HAP-1 (cell line): ENCODE results near the gene EIF4G2.

Experiments used
- DNase-seq, 2 experiments: peaks; one replicate each; pipeline ENCODE4 v3.0.0-alpha.2; 2016 to 2020; ENCODE audit warnings: low spot score in 2 of 2
- H3K27me3 ChIP-seq: fragments of 250-450 bp; sonication (Bioruptor Pico); 2 replicates; pipeline ENCODE4 v1.5.1; 2020; ENCODE audit warnings: low read depth, mild to moderate bottlenecking, moderate library complexity
- H3K36me3 ChIP-seq: fragments of 250-450 bp; sonication (Bioruptor Pico); replicated peaks from 2 replicates; pipeline ENCODE4 v1.5.1; 2020; ENCODE audit warnings: mild to moderate bottlenecking
- H3K4me1 ChIP-seq: fragments of 250-450 bp; sonication (Bioruptor Pico); 2 replicates; pipeline ENCODE4 v1.5.1; 2020; ENCODE audit warnings: mild to moderate bottlenecking
- H3K4me3 ChIP-seq: fragments of 250-450 bp; sonication (Bioruptor Pico); 2 replicates; pipeline ENCODE4 v1.5.1; 2020; ENCODE audit warnings: mild to moderate bottlenecking, moderate library complexity
- H3K9me3 ChIP-seq: fragments of 250-450 bp; sonication (Bioruptor Pico); 2 replicates; pipeline ENCODE4 v1.5.1; 2020; ENCODE audit warnings: mild to moderate bottlenecking, moderate library complexity
- in situ Hi-C: fragments of 300-500 bp; cut with MboI; formaldehyde crosslinking; loops from 3 replicates; pipeline ENCODE4 v1.14.3; 2020; ENCODE audit warnings: low sequenced_read_pairs, inconsistent platforms, mixed read lengths

The EIF4G2 gene

GRCh38 chr11:10777806-10778205 is 30.9 kb downstream of the EIF4G2 start:
- Histone ChIP-seq H3K4me3 (no peak overlapping the region), H3K27me3 (no peaks in the 10 kb centered on the region), H3K36me3 (peaks cover 44% of the 10 kb centered on the region), H3K9me3 (no peaks in the 10 kb centered on the region), H3K4me1 (peaks cover 29% of the 10 kb centered on the region)
- no peak for DNase-seq
- in situ Hi-C loops: loop anchor here (25.0 kb wide), 1 partner anchor 484 kb away; no protein-coding TSS in a partner anchor

- in situ Hi-C loops: loop anchor here (25.0 kb wide), 1 partner anchor 485 kb away; no protein-coding TSS in a partner anchor
- Histone ChIP-seq H3K36me3 (peaks cover 48% of the 10 kb centered on the region), H3K27me3 (no peaks in the 10 kb centered on the region), H3K4me1 (peaks cover 29% of the 10 kb centered on the region), H3K9me3 (no peaks in the 10 kb centered on the region), H3K4me3 (no peak overlapping the region)
- DNase-seq: no peak
These were observed 31.3 kb downstream of the EIF4G2 start for GRCh38 chr11:10777393-10777793.

GRCh38 chr11:10774811-10775210 is 33.9 kb downstream of the EIF4G2 start:
- in situ Hi-C loops: loop anchor here (25.0 kb wide), 1 partner anchor 487 kb away; no protein-coding TSS in a partner anchor
- peaks cover 72% of the 10 kb centered on the region for H3K36me3 ChIP-seq
- no peaks in the 10 kb centered on the region for H3K9me3 ChIP-seq
- no peaks in the 10 kb centered on the region for H3K27me3 ChIP-seq
- no peak for DNase-seq
- H3K4me1 ChIP-seq: peaks cover 24% of the 10 kb centered on the region
- H3K4me3 ChIP-seq: no peak overlapping the region

GRCh38 chr11:10771457-10771856 is 37.3 kb downstream of the EIF4G2 start:
- Histone ChIP-seq H3K27me3 (no peaks in the 10 kb centered on the region), H3K9me3 (no peaks in the 10 kb centered on the region), H3K36me3 (peaks cover 72% of the 10 kb centered on the region), H3K4me3 (no peak overlapping the region), H3K4me1 (peaks cover 15% of the 10 kb centered on the region)
- in situ Hi-C loops: no loop called here
- DNase-seq: no peak

GRCh38 chr11:10770626-10771254 is 38.0 kb downstream of the EIF4G2 start:
- Histone ChIP-seq H3K36me3 (peaks cover 69% of the 10 kb centered on the region), H3K27me3 (no peaks in the 10 kb centered on the region), H3K4me3 (no peak overlapping the region), H3K4me1 (peaks cover 17% of the 10 kb centered on the region), H3K9me3 (no peaks in the 10 kb centered on the region)
- in situ Hi-C loops: no loop called here
- DNase-seq: peak; percentile 46 to 74

GRCh38 chr11:10764412-10764811 is 44.3 kb downstream of the EIF4G2 start:
- DNase-seq: no peak
- Histone ChIP-seq H3K4me1 (peaks cover 4% of the 10 kb centered on the region; the same call in 1 of the 2 replicates), H3K9me3 (no peaks in the 10 kb centered on the region), H3K27me3 (no peaks in the 10 kb centered on the region), H3K36me3 (peaks cover 51% of the 10 kb centered on the region), H3K4me3 (no peak overlapping the region)
- in situ Hi-C loops: loop anchor here (10.0 kb wide), 1 partner anchor 1020 kb away; no protein-coding TSS in a partner anchor

- no peaks in the 10 kb centered on the region for H3K27me3 ChIP-seq
- H3K4me1 ChIP-seq: peaks cover 4% of the 10 kb centered on the region; the same call in 1 of the 2 replicates
- peaks cover 51% of the 10 kb centered on the region for H3K36me3 ChIP-seq
- DNase-seq: no peak
- in situ Hi-C loops: loop anchor here (10.0 kb wide), 1 partner anchor 1021 kb away; no protein-coding TSS in a partner anchor
- H3K9me3 ChIP-seq: no peaks in the 10 kb centered on the region
- H3K4me3 ChIP-seq: no peak overlapping the region
These were observed 45.0 kb downstream of the EIF4G2 start for GRCh38 chr11:10763766-10764165.

- in situ Hi-C loops: loop anchor here (10.0 kb wide), 1 partner anchor 1022 kb away; no protein-coding TSS in a partner anchor
- H3K36me3 ChIP-seq: peaks cover 51% of the 10 kb centered on the region
- no peak for DNase-seq
- no peaks in the 10 kb centered on the region for H3K9me3 ChIP-seq
- no peaks in the 10 kb centered on the region for H3K27me3 ChIP-seq
- H3K4me3 ChIP-seq: no peak overlapping the region
- peaks cover 4% of the 10 kb centered on the region; the same call in 1 of the 2 replicates for H3K4me1 ChIP-seq
These were observed 45.8 kb downstream of the EIF4G2 start for GRCh38 chr11:10762913-10763421.

GRCh38 chr11:10762185-10762584 is 46.5 kb downstream of the EIF4G2 start:
- Histone ChIP-seq H3K4me1 (peaks cover 4% of the 10 kb centered on the region; the same call in 1 of the 2 replicates), H3K27me3 (no peaks in the 10 kb centered on the region), H3K9me3 (no peaks in the 10 kb centered on the region), H3K36me3 (peaks cover 57% of the 10 kb centered on the region), H3K4me3 (no peak overlapping the region)
- in situ Hi-C loops: loop anchor here (10.0 kb wide), 1 partner anchor 1023 kb away; no protein-coding TSS in a partner anchor
- DNase-seq: no peak

GRCh38 chr11:10761085-10761698 is 47.5 kb downstream of the EIF4G2 start:
- Histone ChIP-seq H3K36me3 (peaks cover 52% of the 10 kb centered on the region), H3K9me3 (no peaks in the 10 kb centered on the region), H3K4me3 (no peak overlapping the region), H3K4me1 (no peaks in the 10 kb centered on the region; the same call in 1 of the 2 replicates), H3K27me3 (no peaks in the 10 kb centered on the region)
- no peak for DNase-seq
- in situ Hi-C loops: loop anchor here (10.0 kb wide), 1 partner anchor 1024 kb away; no protein-coding TSS in a partner anchor

GRCh38 chr11:10758957-10759356 is 49.8 kb downstream of the EIF4G2 start:
- no peak overlapping the region for H3K4me3 ChIP-seq
- H3K36me3 ChIP-seq: peaks cover 48% of the 10 kb centered on the region
- H3K4me1 ChIP-seq: no peaks in the 10 kb centered on the region
- no peaks in the 10 kb centered on the region for H3K9me3 ChIP-seq
- in situ Hi-C loops: no loop called here
- H3K27me3 ChIP-seq: no peaks in the 10 kb centered on the region
- DNase-seq: peak in 1 of 2 experiments; percentile 63

GRCh38 chr11:10752486-10752885 is 56.2 kb downstream of the EIF4G2 start:
- in situ Hi-C loops: no loop called here
- peak overlapping the region; percentile 90 for H3K4me3 ChIP-seq
- H3K9me3 ChIP-seq: no peaks in the 10 kb centered on the region
- H3K36me3 ChIP-seq: peaks cover 22% of the 10 kb centered on the region
- 0 out of 2 replicates have a peak, but pooled peaks cover 2% of the 10 kb centered on the region for H3K4me1 ChIP-seq
- DNase-seq: no peak
- no peaks in the 10 kb centered on the region for H3K27me3 ChIP-seq

GRCh38 chr11:10752061-10752460 is 56.7 kb downstream of the EIF4G2 start:
- H3K4me3 ChIP-seq: peak overlapping the region; percentile 90
- DNase-seq: no peak
- 0 out of 2 replicates have a peak, but pooled peaks cover 2% of the 10 kb centered on the region for H3K4me1 ChIP-seq
- in situ Hi-C loops: no loop called here
- H3K27me3 ChIP-seq: no peaks in the 10 kb centered on the region
- no peaks in the 10 kb centered on the region for H3K9me3 ChIP-seq
- H3K36me3 ChIP-seq: peaks cover 22% of the 10 kb centered on the region

GRCh38 chr11:10751581-10751940 is 57.2 kb downstream of the EIF4G2 start:
- 0 out of 2 replicates have a peak, but pooled peaks cover 2% of the 10 kb centered on the region for H3K4me1 ChIP-seq
- in situ Hi-C loops: no loop called here
- peak overlapping the region; percentile 90 for H3K4me3 ChIP-seq
- no peaks in the 10 kb centered on the region for H3K27me3 ChIP-seq
- no peaks in the 10 kb centered on the region for H3K9me3 ChIP-seq
- DNase-seq: peak in 1 of 2 experiments; percentile 11
- H3K36me3 ChIP-seq: peaks cover 19% of the 10 kb centered on the region
